HG03460 (cell line): ENCODE measurements around the gene RBM22.
"Not testable (repeated sequence)": the region's sequence is repeated elsewhere in the genome, so short reads cannot be mapped to it uniquely, and the experiment has no call there.

ENCODE experiments used
- ATAC-seq: cut with Tn5 transposase; IDR thresholded peaks from one replicate; pipeline ENCODE4 v1.9.1; 2021; ENCODE audit not compliant: unreplicated experiment

The RBM22 gene

DNA sequence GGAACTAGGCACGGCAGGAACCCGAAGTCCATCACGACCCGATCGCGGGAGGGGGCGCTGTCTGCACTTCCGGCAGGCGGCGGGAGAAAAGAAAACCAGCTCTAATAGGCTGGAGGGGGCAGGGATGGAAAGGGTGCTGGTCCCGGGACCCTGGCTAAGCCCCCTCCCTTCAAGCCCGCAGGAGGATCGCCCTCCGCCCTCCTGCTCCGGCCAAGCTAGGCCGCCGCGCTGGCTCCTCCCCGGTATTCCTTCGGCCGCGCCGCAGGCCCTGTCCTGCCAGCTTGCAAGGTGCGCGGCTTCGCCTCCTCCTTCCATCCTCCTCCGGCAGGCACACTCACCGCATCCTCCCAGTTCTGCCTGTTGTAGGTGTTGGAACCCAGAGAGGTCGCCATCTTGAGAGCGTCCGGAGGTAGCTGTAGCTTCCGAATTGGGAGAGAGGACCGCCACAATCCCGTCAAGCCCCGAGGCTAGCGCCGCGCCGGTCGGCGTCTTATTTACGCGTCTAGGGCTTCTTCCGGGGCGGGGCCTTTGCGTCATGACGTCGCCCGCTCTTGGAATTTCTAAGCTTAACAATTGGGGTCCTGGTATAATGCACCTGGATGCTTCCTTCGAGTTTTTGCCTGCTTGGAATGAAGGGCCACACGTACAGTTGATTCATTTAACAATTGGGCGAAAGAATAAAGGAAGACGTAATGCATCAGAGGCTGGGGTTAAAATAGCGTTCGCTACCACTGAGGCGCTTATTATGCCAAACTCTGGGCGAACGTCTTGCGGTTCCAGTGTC is at the start of gene RBM22:
Gene RBM22 (minus strand): TSS at position 469 of the 784 bp plus-strand sequence. CDS start 77 bp downstream, at position 392.
- ATAC-seq: peak; percentile 98

DNA sequence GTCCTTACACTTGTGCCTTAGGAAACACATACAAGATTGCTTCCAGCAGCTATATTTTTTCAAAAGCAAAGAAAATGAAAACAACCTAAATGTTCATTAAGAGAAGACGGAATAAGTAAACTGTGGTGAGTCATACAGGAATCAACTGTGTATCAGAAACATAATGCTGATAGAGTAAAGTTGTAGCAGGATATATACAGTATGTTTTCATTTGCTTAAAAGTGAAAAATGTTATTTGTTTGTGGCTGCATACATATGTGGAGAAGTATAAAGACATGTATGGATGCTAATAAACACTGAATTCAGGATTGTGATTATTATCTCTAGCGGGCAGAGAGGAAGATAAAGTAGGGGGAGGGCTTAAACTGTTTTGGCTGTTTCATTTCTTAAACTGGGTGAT is 49.6 kb upstream of the RBM22 start:
- ATAC-seq: no peak

DNA sequence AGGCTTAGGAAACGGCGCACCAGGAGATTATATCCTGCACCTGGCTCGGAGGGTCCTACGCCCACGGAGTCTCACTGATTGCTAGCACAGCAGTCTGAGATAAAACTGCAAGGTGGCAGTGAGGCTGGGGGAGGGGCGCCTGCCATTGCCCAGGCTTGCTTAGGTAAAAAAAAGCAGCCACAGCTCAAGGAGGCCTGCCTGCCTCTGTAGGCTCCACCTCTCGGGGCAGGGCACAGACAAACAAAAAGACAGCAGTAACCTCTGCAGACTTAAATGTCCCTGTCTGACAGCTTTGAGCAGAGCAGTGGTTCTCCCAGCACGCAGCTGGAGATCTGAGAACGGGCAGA is 42.3 kb upstream of the RBM22 start:
- ATAC-seq: not testable (repeated sequence)

DNA sequence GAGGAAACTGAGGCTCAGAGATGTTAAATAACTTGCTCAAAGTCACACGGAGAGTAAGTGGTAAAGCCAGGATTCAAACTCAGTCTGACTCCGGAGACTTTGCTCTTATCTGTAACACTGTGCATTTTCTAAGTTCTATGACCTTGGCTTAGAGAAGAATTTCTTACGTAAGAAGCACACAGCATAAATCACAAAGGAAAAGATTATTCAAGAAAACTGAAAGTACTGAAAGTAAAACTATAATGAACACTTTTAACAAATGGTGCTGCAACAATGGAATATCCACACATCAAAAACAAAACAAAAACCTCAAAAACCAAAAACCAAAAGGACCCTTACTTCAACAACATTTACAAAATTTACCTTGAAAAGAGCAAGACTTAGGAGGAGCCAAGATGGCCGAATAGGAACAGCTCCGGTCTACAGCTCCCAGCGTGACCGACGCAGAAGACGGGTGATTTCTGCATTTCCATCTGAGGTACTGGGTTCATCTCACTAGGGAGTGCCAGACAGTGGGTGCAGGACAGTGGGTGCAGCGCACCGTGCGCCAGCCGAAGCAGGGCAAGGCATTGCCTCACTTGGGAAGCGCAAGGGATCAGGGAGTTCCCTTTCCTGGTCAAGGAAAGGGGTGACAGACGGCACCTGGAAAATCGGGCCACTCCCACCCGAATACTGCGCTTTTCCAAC is 41.7 kb upstream of the RBM22 start:
- ATAC-seq: not testable (repeated sequence)

DNA sequence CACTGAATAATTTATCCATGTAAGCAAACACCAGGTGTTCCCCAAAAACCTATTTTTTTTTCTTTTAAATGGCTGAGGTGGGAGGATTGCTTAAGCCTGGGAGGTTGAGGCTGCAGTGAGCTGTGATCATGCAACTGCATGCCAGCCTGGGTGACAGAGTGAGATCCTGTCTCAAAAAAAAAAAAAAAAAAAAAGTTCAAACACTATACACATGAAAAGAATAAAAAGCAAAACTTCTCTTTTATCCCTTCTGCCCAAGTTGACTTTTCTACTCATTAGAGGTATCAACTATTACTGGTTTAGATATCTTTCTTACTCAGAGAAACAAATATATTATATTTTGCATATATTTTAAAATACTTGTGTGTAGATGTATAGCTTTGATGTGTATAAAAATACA is 40.1 kb upstream of the RBM22 start:
- no peak for ATAC-seq

DNA sequence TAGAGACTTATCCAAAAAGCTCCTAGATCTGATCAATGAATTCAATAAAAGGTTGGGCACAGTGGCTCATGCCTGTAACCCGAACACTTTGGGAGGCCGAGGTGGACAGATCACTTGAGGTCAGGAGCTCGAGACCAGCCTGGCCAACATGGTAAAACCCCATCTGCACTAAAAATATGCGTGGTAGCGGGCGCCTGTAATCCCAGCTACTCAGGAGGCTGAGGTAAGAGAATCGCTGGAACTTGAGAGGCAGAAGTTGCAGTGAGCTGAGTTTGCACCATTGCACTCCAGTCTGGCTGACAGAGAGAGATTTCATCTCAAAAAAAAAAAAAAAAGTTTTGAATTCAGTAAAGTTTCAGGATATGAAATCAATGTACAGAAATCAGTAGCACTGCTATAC is 38.0 kb upstream of the RBM22 start:
- ATAC-seq: no peak

DNA sequence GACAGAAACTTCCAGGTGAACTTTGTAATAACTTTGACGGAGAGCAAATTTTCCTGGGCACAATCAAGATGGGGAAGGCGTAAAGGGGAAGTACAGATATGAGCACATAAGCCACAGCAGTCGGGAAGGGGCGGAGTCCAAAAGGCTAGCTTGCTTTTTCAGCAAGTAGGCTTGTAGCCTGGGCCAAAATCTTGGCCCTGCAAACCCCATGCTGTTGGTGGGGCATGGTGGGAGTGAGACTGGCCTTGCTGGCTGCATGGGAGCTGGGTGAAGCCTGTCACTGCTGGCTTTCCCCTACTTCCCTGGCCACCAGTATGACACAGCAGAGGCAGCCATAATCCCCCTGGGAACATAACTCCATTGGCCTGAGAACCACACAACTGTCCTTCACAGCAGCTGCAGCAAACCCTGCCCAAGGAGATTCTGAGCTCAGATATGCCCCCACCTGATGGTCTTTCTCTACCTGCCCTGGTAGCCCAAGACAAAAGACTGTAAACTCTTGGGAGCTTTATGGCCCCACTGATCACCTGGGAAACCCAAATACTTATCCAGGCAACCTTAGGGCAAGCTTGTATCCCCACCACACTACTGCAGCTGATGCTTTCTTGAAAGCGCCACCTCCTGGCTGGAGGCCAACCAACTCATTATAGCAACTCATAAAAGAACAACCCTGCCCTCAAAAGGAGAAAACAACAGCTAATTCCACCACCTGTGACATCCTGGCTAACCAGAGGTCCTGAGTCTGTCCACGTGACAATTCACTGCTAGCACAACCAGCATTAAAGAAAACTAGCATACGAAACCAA is 33.9 kb upstream of the RBM22 start:
- ATAC-seq: no peak

DNA sequence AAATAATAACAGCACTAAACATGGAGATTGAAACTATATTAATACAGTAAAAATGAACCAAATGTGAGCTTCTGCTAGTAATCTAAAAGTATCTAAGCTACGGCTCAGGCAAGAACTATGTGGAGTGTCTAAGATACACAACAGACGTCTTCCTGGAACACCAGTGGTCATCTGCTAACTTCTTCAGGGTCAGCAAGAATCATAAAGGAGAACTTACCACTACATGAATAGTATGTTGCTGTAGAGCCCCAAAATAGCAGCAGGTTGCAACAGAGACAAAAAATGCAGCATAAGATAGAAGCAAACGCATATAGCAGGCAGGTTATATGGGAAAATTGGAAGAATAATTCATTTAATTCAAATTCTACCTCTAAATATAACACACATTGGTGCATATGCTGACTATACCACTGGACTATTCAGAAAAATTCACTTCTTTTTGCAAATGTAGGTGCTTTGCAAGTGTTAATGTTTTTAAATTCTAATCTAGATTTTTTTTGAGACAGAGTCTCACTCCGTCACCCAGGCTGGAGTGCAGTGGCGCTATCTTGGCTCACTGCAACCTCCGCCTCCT is 30.9 kb upstream of the RBM22 start:
- no peak for ATAC-seq

DNA sequence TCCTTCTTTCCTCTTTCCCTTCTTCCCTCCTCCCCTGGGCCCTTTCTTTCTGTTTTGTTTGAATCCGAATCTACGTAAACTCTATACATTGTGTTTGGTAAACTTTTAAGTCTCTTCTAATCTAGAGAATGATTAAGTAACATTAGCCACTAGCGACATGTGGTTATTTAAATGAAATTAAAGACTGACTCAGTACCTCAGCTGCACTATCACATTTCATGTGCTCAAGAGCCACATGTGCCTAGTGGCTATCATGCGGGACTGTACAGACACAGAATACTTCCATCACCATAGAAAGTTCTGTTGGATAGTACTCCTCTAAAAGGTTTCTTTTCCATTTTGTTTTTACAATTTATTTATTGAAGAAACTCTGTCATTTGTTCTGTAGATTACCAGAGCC is 29.0 kb upstream of the RBM22 start:
- no peak for ATAC-seq

DNA sequence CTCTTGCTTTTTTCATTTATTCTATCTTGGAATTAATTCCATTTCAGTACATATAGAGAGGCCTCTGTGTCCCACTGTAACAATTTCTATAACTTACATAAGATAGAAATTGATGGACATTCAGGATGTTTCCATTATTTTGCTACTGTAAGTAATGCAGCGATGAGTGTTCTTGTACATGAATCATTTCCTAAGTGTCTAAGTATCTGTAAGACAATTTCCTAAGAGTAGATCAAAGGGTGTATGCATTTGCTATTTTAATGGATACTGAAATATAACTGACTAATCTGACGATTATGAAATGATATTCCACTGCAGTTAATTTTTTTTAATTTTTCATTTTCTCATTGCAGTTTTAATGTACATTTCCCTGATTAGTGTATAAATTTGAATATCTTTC is 23.0 kb upstream of the RBM22 start:
- ATAC-seq: no peak

DNA sequence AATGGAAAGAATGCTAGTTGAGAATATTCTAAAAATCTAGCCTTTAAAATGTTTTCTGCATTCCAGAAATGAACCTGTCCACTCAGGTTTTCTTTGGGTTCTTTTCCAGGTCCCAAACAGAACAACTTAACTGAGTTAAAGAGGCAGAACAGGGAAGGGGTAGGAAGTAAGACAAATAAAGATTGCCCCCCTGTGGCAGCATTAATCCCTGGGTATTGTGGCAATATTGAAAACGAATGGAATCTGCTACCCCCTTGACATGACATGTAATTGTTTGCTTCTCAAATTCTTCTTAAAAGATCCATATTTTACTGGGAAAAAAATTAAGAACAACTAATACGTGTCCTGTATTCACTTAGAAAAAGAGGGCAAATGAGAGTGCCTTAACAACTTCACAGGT is 9.3 kb upstream of the RBM22 start:
- no peak for ATAC-seq

DNA sequence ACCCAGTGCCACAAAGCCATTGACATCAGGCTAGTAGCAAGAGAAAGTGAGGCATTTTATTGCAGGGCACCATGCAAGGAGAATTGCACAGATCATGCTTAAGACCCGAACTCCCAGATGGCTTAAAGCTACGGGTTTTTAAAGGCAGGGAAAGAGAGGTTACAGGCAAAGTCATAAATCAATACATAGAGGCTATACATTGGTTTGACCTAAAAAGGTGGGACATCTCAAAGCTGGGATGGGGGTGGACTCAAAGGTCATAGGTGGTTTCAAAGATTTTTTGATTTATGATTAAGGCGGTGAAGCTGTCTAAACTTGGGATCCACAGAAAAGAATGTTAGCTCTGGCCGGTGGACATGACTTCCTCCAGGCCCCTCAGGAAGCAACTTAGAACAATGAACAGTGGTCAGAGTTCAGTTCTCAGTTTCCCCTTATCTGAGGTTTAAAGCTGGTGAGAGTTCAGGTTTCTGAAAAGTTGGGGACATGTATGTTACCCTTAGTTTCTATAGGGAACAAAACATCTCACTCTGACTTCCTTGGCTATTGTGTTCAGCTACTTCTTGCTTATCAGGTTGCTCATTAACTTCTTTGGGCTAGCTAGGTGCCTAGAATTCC is 6.0 kb upstream of the RBM22 start:
- ATAC-seq: no peak

DNA sequence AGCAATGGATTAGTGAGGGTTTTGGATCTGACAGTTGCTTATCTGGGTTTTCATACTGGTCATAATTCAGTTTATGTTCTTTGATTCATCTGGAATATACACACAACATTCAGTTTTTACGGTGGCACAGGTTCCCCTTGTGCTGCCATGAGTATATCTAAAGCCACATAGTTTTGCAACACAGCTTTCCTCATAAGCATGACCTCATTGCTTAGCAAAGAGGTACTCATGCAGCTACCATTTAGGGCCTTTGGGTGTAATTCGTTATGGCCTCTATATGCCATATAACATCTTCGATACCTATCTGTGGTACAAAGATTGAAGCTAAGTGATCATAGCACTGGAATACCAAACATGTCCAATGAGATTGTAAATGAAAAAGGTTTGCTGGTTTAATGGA is 2.9 kb upstream of the RBM22 start:
- no peak for ATAC-seq

DNA sequence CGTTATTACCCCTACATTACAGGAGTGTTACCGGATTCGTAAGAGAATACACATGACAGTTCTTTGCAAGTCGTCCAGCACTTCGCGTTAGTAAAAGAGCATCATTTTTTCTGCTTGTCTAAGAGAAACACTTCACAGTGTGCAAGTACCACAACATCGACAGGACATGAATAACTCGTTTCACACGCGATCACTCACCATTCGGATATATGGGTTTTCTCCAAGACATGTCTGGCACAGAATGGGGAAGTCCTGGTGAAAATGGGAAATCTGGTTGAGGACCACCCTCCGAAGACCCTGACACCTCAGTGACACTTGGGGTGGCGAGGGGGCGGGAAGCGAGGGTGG is 642 bp downstream of the RBM22 start:
- ATAC-seq: no peak

DNA sequence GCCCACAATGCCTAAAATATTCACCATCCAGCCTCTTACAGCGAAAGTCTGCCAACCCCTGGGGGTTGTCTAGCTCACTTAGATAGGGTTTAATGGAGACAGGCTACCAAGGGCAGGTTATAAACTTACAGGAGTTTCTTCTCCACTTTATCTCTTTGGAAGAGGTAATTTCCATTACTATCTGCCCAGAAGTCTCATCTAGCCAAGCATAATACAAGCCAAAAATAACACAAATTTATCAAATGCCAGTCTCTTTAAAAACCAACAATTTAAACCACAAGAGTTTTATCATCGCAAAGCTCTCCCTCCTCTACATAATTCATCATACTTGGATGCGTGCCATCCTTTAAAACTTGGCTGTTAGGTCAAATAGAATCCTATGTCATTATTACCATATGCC is 6.2 kb downstream of the RBM22 start:
- no peak for ATAC-seq

DNA sequence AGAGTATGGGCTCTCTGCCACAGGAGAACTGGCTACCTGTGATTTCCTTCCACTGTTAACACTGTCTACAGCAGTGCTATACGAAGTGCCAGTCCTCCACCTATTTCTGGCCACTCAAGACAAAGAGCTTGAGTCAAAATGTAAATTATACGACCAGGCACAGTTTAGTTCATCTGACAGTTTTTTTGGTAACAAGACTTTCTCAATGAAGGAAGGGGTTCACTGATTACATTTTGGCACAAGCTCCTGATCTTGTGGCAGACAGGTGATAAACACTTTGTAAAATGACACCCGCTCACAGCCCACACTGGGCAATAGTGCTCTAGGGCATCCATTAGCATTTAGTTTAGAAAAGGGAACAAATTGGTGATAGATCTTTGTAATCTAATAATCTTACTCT is 8.6 kb downstream of the RBM22 start:
- no peak for ATAC-seq

DNA sequence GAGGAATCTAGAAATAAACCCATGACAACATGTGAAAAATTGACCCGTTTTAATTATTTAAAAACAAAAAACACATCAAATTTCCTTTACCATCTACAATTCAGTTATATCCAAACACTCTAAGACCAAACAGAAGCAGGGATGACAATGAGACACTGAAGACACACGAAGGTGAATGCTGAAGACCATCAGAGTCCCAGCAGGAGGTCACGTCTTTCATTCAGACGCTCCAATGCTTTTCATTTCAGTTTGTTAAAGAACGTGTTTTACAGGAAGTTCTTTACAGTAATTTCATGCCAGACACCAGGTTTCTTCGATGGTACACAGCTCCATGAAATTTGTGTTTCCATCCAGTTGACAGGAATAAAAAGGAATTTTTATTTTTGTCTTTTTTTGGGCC is 10.1 kb downstream of the RBM22 start:
- no peak for ATAC-seq

DNA sequence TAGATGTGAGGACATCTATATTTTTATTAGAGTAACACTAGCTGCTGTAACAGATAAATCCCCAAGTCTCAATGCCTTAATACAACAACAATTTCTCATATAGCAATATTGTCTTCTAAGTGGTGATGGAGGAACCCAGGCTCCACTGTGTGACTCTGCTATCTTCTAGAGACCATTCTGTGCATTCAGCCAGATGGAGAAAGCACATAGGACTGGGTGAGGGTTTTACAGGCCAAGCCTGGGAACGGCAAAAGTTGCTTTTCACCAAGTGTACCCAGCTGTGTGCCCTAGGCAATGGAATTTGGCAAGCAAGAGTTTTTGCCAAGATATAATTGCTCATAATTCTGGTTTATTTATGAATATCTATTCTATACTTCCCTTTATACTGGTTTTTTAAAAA is 11.7 kb downstream of the RBM22 start:
- no peak for ATAC-seq

DNA sequence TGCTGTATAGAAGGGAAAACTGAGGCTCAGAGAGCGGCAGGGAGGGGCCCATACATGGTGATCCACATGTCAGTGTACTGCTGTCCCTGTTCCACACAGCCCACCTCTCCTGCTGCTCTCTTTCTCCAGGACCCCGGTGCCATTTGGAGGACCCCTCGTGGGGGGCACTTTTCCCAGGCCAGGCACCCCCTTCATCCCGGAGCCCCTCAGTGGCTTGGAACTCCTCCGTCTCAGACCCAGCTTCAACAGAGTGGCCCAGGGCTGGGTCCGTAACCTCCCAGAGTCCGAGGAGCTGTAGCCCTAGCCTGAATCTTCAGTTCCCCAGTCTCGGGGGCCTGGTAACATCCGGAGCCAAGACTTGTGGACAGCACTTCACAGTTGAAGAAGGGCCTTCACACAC is 24.3 kb downstream of the RBM22 start:
- no peak for ATAC-seq

DNA sequence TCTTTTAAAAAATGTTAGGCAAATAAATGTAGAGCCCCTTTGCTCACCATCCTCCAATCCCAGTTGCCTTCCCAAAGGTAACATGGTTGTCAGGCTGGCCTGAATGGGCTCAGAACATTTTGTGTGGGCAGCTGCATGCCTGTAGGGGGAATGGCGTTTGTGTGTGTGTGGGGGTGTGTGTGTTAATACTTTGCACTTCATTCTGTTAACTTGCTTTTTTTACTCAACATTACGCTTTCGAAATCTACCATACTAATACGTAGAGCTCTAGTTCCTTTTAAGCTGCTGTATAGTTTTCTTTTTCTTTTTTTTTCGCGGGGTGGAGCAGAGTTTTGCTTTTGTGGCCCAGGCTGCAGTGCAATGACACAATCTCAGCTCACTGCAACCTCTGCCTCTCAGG is 25.8 kb downstream of the RBM22 start:
- no peak for ATAC-seq

DNA sequence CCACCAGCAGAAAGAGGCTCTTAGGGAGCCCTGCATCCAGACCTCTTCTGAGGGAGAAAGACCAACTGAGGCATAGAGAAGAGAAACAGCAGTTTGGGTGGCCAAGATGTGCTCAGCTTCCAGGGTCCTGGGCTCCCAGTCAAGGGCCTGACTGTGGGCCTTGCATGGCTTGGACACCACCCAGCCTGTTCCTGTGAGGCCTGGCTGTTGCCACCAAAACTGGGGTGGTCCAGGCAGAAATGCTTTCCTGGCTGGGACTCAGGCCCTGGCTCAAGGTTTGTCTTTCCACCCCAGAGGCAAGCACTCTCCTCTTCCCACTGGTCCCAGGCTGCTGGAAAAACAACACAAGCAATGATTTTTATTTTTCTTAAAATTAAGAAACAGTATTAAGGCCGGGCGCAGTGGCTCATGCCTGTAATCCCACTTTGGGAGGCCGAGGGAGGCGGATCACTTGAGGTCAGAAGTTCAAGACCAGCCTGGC is 26.5 kb downstream of the RBM22 start:
- no peak for ATAC-seq
